ENCODE data around the gene CORO6. TPM values are rescaled to one million over a fixed set of nuclear protein-coding genes. Genes with fewer than 3 reads are reported as not detected.
A peak's percentile ranks its signal among the peaks of the same experiment; 100 is the strongest.

The CORO6 gene
- total and polyA plus RNA-seq, 2 of the 13 experiments (the other 11 are each of a cell fraction or from before 2014, with no cell fraction given): 0.42 to 0.82 TPM

- TF ChIP-seq, protein P1, sequence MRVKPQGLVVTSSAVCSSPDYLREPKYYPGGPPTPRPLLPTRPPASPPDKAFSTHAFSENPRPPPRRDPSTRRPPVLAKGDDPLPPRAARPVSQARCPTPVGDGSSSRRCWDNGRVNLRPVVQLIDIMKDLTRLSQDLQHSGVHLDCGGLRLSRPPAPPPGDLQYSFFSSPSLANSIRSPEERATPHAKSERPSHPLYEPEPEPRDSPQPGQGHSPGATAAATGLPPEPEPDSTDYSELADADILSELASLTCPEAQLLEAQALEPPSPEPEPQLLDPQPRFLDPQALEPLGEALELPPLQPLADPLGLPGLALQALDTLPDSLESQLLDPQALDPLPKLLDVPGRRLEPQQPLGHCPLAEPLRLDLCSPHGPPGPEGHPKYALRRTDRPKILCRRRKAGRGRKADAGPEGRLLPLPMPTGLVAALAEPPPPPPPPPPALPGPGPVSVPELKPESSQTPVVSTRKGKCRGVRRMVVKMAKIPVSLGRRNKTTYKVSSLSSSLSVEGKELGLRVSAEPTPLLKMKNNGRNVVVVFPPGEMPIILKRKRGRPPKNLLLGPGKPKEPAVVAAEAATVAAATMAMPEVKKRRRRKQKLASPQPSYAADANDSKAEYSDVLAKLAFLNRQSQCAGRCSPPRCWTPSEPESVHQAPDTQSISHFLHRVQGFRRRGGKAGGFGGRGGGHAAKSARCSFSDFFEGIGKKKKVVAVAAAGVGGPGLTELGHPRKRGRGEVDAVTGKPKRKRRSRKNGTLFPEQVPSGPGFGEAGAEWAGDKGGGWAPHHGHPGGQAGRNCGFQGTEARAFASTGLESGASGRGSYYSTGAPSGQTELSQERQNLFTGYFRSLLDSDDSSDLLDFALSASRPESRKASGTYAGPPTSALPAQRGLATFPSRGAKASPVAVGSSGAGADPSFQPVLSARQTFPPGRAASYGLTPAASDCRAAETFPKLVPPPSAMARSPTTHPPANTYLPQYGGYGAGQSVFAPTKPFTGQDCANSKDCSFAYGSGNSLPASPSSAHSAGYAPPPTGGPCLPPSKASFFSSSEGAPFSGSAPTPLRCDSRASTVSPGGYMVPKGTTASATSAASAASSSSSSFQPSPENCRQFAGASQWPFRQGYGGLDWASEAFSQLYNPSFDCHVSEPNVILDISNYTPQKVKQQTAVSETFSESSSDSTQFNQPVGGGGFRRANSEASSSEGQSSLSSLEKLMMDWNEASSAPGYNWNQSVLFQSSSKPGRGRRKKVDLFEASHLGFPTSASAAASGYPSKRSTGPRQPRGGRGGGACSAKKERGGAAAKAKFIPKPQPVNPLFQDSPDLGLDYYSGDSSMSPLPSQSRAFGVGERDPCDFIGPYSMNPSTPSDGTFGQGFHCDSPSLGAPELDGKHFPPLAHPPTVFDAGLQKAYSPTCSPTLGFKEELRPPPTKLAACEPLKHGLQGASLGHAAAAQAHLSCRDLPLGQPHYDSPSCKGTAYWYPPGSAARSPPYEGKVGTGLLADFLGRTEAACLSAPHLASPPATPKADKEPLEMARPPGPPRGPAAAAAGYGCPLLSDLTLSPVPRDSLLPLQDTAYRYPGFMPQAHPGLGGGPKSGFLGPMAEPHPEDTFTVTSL (CRISPR knock-in tag; IDR thresholded peaks at IDR 0.05; ENCODE audit: borderline replicate concordance): no peak
- TF ChIP-seq ZNF556 (CRISPR knock-in tag; IDR thresholded peaks at IDR 0.05; ENCODE audit: borderline replicate concordance) (peak; percentile 38; the same call in 1 of the 2 replicates), HDAC2 (CRISPR knock-in tag; IDR thresholded peaks at IDR 0.05) (peak; percentile 60; the same call in 1 of the 2 replicates), FOXM1 (CRISPR knock-in tag; IDR thresholded peaks at IDR 0.05) (no peak), KAT8 (CRISPR knock-in tag; IDR thresholded peaks at IDR 0.05) (peak; percentile 61; the same call in 1 of the 2 replicates), NR1H2 (CRISPR knock-in tag; IDR thresholded peaks at IDR 0.05; ENCODE audit: borderline replicate concordance, low read depth) (no peak), NKX3-1 (CRISPR knock-in tag; IDR thresholded peaks at IDR 0.05) (no peak), ZNF567 (CRISPR knock-in tag; IDR thresholded peaks at IDR 0.05; ENCODE audit: borderline replicate concordance) (no peak), TSC22D2 (CRISPR knock-in tag; IDR thresholded peaks at IDR 0.05; ENCODE audit: borderline replicate concordance) (peak; percentile 49; the same call in 1 of the 2 replicates), ZNF33B (CRISPR knock-in tag; IDR thresholded peaks at IDR 0.05) (peak; percentile 77; the same call in 1 of the 2 replicates), FLYWCH1 (CRISPR knock-in tag; IDR thresholded peaks at IDR 0.05) (no peak)
- TF ChIP-seq, protein P2, sequence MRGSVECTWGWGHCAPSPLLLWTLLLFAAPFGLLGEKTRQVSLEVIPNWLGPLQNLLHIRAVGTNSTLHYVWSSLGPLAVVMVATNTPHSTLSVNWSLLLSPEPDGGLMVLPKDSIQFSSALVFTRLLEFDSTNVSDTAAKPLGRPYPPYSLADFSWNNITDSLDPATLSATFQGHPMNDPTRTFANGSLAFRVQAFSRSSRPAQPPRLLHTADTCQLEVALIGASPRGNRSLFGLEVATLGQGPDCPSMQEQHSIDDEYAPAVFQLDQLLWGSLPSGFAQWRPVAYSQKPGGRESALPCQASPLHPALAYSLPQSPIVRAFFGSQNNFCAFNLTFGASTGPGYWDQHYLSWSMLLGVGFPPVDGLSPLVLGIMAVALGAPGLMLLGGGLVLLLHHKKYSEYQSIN (CRISPR knock-in tag; IDR thresholded peaks at IDR 0.05; ENCODE audit: borderline replicate concordance): no peak
- TF ChIP-seq, protein P3, sequence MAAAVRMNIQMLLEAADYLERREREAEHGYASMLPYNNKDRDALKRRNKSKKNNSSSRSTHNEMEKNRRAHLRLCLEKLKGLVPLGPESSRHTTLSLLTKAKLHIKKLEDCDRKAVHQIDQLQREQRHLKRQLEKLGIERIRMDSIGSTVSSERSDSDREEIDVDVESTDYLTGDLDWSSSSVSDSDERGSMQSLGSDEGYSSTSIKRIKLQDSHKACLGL (CRISPR knock-in tag; IDR thresholded peaks at IDR 0.05): no peak; the same call in 1 of the 2 replicates
- TF ChIP-seq, protein P4, sequence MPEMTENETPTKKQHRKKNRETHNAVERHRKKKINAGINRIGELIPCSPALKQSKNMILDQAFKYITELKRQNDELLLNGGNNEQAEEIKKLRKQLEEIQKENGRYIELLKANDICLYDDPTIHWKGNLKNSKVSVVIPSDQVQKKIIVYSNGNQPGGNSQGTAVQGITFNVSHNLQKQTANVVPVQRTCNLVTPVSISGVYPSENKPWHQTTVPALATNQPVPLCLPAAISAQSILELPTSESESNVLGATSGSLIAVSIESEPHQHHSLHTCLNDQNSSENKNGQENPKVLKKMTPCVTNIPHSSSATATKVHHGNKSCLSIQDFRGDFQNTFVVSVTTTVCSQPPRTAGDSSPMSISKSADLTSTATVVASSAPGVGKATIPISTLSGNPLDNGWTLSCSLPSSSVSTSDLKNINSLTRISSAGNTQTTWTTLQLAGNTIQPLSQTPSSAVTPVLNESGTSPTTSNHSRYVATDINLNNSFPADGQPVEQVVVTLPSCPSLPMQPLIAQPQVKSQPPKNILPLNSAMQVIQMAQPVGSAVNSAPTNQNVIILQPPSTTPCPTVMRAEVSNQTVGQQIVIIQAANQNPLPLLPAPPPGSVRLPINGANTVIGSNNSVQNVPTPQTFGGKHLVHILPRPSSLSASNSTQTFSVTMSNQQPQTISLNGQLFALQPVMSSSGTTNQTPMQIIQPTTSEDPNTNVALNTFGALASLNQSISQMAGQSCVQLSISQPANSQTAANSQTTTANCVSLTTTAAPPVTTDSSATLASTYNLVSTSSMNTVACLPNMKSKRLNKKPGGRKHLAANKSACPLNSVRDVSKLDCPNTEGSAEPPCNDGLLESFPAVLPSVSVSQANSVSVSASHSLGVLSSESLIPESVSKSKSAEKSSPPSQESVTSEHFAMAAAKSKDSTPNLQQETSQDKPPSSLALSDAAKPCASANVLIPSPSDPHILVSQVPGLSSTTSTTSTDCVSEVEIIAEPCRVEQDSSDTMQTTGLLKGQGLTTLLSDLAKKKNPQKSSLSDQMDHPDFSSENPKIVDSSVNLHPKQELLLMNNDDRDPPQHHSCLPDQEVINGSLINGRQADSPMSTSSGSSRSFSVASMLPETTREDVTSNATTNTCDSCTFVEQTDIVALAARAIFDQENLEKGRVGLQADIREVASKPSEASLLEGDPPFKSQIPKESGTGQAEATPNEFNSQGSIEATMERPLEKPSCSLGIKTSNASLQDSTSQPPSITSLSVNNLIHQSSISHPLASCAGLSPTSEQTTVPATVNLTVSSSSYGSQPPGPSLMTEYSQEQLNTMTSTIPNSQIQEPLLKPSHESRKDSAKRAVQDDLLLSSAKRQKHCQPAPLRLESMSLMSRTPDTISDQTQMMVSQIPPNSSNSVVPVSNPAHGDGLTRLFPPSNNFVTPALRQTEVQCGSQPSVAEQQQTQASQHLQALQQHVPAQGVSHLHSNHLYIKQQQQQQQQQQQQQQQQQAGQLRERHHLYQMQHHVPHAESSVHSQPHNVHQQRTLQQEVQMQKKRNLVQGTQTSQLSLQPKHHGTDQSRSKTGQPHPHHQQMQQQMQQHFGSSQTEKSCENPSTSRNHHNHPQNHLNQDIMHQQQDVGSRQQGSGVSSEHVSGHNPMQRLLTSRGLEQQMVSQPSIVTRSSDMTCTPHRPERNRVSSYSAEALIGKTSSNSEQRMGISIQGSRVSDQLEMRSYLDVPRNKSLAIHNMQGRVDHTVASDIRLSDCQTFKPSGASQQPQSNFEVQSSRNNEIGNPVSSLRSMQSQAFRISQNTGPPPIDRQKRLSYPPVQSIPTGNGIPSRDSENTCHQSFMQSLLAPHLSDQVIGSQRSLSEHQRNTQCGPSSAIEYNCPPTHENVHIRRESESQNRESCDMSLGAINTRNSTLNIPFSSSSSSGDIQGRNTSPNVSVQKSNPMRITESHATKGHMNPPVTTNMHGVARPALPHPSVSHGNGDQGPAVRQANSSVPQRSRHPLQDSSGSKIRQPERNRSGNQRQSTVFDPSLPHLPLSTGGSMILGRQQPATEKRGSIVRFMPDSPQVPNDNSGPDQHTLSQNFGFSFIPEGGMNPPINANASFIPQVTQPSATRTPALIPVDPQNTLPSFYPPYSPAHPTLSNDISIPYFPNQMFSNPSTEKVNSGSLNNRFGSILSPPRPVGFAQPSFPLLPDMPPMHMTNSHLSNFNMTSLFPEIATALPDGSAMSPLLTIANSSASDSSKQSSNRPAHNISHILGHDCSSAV (CRISPR knock-in tag; IDR thresholded peaks at IDR 0.05; ENCODE audit: borderline replicate concordance): no peak
Measured at GRCh38 chr17:29613352-29613837, 9.3 kb downstream of the CORO6 start (continued).
